HG03378 (cell line): ENCODE results near the gene PORCN.
A peak's percentile ranks its signal among the peaks of the same experiment; 100 is the strongest.

Experiments used
- ATAC-seq: cut with Tn5 transposase; IDR thresholded peaks from one replicate; pipeline ENCODE4 v1.9.1; 2021; ENCODE audit warnings: mild to moderate bottlenecking, moderate library complexity; ENCODE audit not compliant: unreplicated experiment

The PORCN gene

GRCh38 chrX:48475774-48476577, 32.8 kb upstream of the PORCN start, which contains the start of gene FTSJ1:
Gene FTSJ1 (plus strand): TSS chrX:48476199. CDS start chrX:48478048, 1,849 bp downstream.
- peak; percentile 78 for ATAC-seq

- ATAC-seq: no peak
These were observed 31.9 kb upstream of the PORCN start for GRCh38 chrX:48476919-48477318.

GRCh38 chrX:48477960-48478755, 30.6 kb upstream of the PORCN start:
- no peak for ATAC-seq

GRCh38 chrX:48478806-48479205, 30.0 kb upstream of the PORCN start:
- ATAC-seq: no peak

- ATAC-seq: no peak
These were observed 28.6 kb upstream of the PORCN start for GRCh38 chrX:48480142-48480541.

- ATAC-seq: no peak
These were observed 28.2 kb upstream of the PORCN start for GRCh38 chrX:48480583-48480982.

- no peak for ATAC-seq
These were observed 26.3 kb upstream of the PORCN start for GRCh38 chrX:48482526-48482925.

GRCh38 chrX:48487362-48487798, 21.4 kb upstream of the PORCN start:
- no peak for ATAC-seq

GRCh38 chrX:48488034-48488433, 20.8 kb upstream of the PORCN start:
- no peak for ATAC-seq

GRCh38 chrX:48489296-48489695, 19.5 kb upstream of the PORCN start:
- no peak for ATAC-seq

- ATAC-seq: no peak
These were observed 18.9 kb upstream of the PORCN start for GRCh38 chrX:48489892-48490291.

- no peak for ATAC-seq
These were observed 18.1 kb upstream of the PORCN start for GRCh38 chrX:48490661-48491060.

- no peak for ATAC-seq
These were observed 17.0 kb upstream of the PORCN start for GRCh38 chrX:48491809-48492208.

- ATAC-seq: no peak
These were observed 16.4 kb upstream of the PORCN start for GRCh38 chrX:48492293-48492910.

GRCh38 chrX:48493890-48494364, 14.9 kb upstream of the PORCN start:
- ATAC-seq: no peak

- ATAC-seq: no peak
These were observed 12.1 kb upstream of the PORCN start for GRCh38 chrX:48496660-48497059.

- no peak for ATAC-seq
These were observed 10.9 kb upstream of the PORCN start for GRCh38 chrX:48497871-48498270.

GRCh38 chrX:48498374-48498809, 10.4 kb upstream of the PORCN start:
- ATAC-seq: no peak

- ATAC-seq: no peak
These were observed 4.5 kb upstream of the PORCN start for GRCh38 chrX:48504261-48504660.

- no peak for ATAC-seq
These were observed 3.3 kb upstream of the PORCN start for GRCh38 chrX:48505481-48505880.

- ATAC-seq: no peak
These were observed 1.5 kb upstream of the PORCN start for GRCh38 chrX:48507246-48507645.
